ENCODE data around the gene EIF5A2.
"Not testable (repeated sequence)": the region's sequence is repeated elsewhere in the genome, so short reads cannot be mapped to it uniquely, and the experiment has no call there.

EIF5A2 gene

DNA sequence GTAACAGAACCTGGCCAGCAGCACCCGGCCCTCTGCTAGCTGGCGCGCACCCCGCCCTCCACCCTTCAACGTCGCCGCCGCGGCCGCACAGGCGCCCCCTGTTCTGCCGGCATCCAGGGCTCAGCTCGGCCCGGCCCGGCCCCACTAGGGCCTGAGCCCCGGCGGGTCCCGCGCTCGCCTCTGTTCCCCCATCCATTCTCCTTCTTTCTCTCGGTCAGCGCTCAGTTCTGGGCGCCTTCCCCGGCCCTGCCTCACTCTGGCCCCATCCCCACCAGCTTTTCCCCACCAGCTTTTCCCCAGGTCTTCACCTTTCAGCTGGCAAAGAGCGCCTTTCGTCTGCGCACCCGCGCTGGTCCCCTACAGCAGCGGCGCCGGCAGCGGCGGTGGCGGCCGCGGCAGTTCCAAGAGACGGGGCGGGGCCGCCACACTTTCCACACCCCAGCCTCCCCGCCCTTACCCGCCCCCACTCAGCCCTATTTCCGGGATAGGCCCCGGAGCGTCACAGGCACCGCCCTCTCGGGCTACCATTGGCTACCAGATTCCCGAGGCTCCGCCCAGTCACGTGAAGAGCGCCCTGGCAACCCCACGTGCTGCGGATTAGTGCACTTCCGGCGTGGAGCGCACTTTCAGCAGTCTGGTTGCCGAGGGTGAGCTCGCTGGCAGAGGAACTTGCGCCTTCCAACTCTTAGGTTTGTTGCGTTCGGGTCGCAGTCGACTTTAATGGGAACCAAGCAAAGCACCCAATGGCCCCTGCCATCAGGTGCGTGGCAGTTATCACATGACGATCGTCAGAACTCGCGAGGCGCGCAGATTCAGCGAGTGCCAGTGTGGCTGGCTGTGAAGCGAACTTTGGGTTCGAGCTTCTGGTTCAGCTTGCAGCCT is at the start of gene EIF5A2:
Gene EIF5A2, minus strand, starts transcription at position 403 of the 882 bp plus-strand sequence. CDS start 831 bp downstream, outside the sequence.
- peak; percentile 91 for DNase-seq (ENCODE audit: low read depth)

- DNase-seq (ENCODE audit: low read depth), result no peak
These were observed 48.2 kb upstream of the EIF5A2 start for GRCh38 chr3:170956647-170957046.

DNA sequence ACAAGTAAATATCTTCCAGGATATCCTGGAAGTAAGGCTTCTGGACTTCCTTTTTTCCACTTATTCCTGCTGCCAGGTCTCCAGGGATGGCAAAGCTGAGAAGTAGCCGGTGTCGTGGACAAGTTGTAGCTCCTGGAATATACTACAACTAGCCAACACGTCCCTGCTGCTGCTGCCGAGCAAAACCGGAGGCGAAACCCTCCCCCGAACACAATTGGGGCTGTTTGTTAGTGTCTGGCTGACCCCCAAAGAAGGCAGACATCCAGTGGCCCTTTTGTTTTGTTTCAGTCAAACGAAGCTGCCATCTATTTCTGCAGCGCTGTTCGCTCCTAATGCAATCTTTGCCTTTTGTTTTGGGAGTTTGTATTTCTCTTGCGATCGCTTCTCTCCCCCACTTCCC is 45.3 kb upstream of the EIF5A2 start:
- DNase-seq (ENCODE audit: low read depth), result no peak

- no peak for DNase-seq (ENCODE audit: low read depth)
These were observed 44.8 kb upstream of the EIF5A2 start for GRCh38 chr3:170953229-170953628.

DNA sequence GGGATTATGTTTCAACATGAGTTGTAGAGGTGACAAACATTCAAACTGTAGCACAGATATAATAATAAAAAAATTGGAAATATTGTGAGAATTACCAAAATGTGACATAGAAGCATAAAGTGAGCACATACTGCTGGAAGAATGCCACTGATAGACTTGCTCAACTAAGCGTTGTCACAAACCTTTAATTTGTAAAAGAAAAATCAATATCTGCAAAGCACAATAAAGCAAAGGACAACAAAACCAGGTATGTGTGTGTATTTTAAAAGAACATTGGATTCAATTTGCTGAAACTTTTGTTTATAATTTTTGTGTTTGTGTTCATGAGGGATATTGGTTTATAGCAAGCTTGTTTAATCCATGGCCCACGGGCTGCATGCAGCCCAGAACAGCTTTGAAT is 40.8 kb upstream of the EIF5A2 start:
- no peak for DNase-seq (ENCODE audit: low read depth)

GRCh38 chr3:170947018-170947769 is 38.8 kb upstream of the EIF5A2 start:
- no peak for DNase-seq (ENCODE audit: low read depth)

DNA sequence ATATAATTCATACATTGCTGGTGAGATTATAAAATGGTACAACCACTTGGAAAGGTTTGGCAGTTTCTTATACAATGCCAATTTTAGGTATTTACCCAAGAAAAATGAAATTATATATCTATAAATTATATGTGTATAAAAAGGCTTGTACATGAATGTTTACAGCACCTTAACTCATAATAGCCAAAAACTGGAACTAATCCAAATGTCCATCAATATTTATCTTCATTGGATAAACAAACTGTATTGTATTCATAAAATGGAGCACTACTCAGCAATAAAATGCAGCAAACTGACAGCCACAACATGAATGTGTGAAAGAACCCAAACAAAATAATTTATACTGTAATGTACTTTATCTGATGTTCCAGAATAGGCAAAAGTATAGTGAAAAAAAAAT is 33.6 kb upstream of the EIF5A2 start:
- no peak for DNase-seq (ENCODE audit: low read depth)

DNA sequence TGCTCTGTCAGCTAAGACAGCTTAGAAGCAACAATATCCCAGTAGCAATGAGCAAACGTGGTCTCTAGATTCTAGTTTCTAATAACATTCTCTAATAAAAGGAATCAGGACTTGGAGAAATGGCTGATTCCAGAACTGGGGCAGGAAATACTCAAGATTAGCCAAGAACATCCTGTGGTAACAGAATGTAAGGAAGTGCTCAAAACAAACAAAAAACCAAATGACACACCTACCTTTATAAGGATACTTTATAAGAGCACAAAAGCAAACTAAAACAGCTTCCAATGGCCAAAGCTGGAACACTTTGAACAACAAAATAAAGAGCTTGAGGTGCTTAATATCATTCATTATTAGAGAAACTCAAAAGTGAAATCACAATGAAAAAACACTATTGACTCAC is 33.1 kb upstream of the EIF5A2 start:
- no peak for DNase-seq (ENCODE audit: low read depth)

GRCh38 chr3:170933039-170933438 is 24.6 kb upstream of the EIF5A2 start:
- not testable (repeated sequence) for DNase-seq (ENCODE audit: low read depth)

DNA sequence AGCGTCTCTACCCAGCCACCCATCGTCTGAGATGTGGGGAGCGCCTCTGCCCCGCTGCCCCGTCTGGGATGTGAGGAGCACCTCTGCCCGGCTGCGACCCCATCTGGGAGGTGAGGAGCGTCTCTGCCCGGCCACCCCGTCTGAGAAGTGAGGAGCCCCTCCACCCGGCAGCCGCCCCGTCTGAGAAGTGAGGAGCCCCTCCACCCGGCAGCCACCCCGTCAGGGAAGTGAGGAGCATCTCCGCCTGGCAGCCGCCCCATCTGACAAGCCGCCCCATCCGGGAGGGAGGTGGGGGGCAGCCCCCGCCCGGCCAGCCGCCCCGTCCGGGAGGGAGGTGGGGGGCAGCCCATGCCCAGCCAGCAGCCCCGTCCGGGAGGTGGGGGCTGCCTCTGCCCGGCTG is 15.1 kb upstream of the EIF5A2 start:
- DNase-seq (ENCODE audit: low read depth), result not testable (repeated sequence)

- DNase-seq (ENCODE audit: low read depth), result no peak
These were observed 10.3 kb upstream of the EIF5A2 start for GRCh38 chr3:170918715-170919114.

- DNase-seq (ENCODE audit: low read depth), result no peak
These were observed 6.3 kb upstream of the EIF5A2 start for GRCh38 chr3:170914690-170915089.

DNA sequence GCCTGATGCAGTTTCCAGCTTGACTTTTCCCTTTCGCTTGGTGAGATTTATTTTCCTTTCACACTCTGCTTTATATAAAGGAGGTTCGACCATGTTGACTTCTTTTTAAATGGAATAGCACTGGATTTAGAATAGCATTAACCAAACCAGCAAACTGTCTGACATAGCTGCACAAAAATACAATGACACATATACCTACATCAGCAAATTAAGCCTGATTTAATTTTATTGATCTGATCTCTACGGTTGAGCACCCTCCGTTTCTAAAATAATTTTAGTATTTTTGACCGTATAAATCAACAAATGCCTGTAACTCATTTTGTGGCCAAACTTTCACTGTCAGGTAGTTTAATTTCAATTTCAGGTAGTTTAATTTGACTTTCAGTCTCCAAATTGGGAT is 5.8 kb upstream of the EIF5A2 start:
- no peak for DNase-seq (ENCODE audit: low read depth)

DNA sequence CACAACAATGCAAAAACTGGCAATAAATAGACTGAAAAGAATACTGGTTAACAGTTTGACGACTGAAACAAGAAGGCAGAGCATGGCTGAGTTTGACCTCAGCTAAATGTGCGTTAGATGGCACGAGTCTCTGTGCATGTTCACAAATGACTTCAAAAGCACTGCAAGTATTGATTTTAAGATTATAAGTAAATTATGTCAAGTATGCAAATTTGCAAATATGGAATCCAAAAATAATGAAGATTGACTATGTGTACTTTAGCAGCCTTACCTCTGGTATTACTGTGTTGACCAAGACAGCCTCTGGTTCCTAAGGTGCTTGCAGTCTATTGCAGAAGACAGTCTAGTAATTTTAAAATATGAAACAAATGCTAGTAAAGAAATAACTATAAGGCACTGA is 2.6 kb upstream of the EIF5A2 start:
- DNase-seq (ENCODE audit: low read depth), result no peak

GRCh38 chr3:170910542-170910941 is 2.1 kb upstream of the EIF5A2 start:
- DNase-seq (ENCODE audit: low read depth), result no peak

- DNase-seq (ENCODE audit: low read depth), result no peak
These were observed 879 bp upstream of the EIF5A2 start for GRCh38 chr3:170909129-170909903.

DNA sequence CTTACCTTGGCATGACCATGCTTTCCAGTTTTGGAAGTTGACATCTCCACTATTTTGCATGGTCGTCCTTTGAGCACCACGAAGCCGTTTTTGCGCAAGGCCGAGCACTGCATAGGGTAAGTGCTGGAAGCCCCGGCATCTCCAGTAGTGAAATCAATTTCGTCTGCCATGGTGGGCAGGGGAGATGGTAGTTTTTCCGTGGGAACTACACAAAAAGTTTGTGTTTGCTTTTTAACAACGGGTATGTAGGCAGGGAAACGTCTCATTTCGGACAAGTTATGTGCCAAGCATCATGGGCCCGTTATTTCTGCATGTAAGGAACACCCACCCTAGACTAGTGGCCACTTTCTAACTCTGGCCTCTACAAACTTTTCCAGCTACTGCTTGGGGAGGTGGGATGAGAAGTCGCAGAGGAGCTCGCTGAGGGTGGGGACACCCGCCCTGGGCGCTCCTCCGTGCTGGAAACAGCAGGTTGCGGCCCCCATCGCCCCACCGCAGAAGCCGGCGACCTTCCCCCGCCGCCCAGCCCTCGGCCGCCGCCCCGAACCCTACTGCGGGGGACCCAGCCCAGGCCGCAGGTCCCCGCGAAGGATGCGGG is 701 bp downstream of the EIF5A2 start:
- no peak for DNase-seq (ENCODE audit: low read depth)

- DNase-seq (ENCODE audit: low read depth), result no peak
These were observed 2.6 kb downstream of the EIF5A2 start for GRCh38 chr3:170905862-170906261.

DNA sequence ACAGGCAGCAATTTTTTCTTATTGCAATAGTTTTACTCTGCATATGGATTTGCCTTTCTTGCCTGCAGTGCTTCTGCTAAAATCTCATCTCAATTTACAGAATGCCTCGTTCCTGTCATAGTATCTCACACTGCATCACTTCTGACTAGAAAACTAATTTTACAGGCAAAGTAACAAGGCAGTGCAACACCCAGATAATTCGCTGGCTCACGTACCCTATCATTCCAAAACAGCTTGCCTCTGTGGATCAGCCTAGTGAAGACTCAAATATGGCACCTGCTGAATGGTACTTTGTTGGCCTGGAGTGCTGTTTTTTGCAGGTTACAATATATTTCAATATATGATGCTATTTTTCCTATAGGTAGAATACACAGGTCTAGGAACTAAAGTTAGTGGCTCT is 5.3 kb downstream of the EIF5A2 start:
- no peak for DNase-seq (ENCODE audit: low read depth)

DNA sequence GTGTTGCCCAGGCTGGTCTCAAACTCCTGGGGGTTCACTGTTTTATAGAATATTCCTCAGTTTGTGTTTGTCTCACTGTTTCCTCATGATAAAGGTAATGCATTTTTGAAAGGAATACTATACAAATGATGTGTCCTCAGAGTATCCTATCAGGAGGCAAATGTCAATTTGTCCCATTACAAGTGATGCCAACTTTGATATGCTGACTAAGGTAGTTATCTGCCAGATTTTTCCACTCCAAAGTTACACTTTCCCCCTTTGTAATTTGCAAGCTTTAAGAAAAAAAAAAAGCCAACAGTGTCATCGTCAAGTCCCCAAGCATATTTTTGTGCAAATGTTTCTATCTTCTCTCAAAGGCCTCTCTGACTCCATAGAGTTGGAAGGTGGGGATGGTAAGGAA is 9.0 kb downstream of the EIF5A2 start:
- DNase-seq (ENCODE audit: low read depth), result no peak

GRCh38 chr3:170897978-170898377 is 10.5 kb downstream of the EIF5A2 start:
- no peak for DNase-seq (ENCODE audit: low read depth)

DNA sequence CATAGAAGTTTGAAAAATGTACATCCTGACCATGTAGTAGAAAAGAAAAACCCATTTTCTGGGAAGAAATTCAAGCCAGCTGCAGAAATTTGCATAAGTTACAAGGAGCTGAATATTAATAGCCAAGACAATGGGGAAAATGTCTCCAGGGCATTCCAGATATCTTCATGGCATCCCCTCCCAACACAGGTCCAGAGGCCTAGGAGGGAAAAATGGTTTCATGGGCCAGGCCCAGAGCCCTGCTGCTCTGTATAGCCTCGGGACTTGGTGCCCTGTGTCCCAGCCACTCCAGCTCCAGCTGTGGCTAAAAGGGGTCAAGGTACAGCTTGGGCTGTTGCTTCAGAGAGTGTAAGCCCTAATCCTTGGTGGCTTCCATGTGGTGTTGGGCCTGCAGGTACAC is 11.2 kb downstream of the EIF5A2 start:
- DNase-seq (ENCODE audit: low read depth), result not testable (repeated sequence)

Data from T-helper 22 cell (primary cell).